Skin of body (tissue), 2 donors: Measurements from ENCODE around the gene MICB. TPM values are rescaled to one million over a fixed set of nuclear protein-coding genes. Genes with fewer than 3 reads are reported as not detected.
"Not testable (repeated sequence)": the region's sequence is repeated elsewhere in the genome, so short reads cannot be mapped to it uniquely, and the experiment has no call there.

Experiments used
- DNase-seq: peaks from one replicate; lab custom pipeline; 2025; lab: John Stamatoyannopoulos, UW
- total RNA-seq: library from RNA; depleted of rRNA; stranded (reverse); fragments of >200 nt; gene quantifications from one replicate; pipeline ENCODE4 v1.2.3, GENCODE V29; 2014

Gene MICB
- total RNA-seq, 1 donor from 2014 or later = 1.2 TPM

DNA sequence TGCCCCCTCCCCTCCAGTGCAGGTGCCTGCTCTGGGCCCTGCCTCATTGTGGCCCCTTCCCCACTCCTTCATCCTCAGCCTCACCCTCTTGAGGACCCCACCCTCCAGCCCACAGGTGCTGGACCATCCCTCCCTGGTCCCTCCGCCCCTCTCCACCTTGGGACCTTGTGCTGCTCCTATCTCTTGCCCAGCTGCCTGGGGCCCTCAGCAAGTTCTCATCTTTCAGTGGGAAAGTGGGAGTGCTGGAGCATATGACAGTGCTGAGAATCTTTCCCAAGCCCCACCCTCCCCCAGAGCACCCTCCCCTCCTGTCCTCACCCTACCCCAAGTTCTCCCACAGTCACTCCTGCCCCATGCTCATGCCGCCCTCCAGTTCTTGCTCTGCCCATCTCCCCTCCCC, 1.7 kb downstream of the MICB start:
- not testable (repeated sequence) for DNase-seq

DNA sequence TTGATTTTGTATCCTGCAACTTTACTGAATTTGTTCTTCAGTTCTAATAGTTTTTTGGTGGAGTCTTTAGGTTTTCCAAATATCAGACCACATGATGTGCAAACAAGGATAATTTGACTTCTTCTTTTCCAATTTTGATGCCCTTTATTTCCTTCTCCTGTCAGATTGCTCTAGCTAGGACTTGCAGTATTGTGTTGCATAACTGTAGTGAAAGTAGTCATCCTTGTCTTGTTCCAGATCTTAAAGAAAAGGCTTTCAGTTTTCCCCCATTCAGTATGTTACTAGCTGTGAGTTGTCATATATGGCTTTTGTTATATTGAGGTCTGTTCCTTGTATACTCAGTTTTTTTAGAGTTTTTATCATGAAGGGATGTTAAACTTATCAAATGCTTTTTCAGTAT, 4.6 kb downstream of the MICB start:
- no peak for DNase-seq

DNA sequence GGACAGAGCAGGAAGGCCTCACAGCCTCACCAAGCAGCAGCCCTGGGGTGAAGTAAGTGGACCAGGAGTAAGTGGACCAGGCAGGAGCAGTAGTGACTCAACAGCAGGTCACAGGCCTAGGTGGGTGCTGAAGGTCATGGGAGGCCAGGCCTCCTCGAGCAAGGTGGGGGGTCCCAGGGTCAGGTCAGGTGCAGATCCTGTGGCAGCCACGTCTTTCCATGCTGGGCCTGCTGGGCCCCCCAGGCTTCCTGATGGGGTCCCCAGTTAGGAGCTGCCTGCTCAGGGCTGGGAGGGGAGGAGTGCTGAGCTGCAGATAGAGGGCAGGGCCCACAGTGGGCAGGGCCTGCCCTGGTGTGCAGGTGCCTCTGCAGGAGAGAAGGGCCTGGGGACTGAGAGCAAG, 11.1 kb downstream of the MICB start:
- not testable (repeated sequence) for DNase-seq

DNA sequence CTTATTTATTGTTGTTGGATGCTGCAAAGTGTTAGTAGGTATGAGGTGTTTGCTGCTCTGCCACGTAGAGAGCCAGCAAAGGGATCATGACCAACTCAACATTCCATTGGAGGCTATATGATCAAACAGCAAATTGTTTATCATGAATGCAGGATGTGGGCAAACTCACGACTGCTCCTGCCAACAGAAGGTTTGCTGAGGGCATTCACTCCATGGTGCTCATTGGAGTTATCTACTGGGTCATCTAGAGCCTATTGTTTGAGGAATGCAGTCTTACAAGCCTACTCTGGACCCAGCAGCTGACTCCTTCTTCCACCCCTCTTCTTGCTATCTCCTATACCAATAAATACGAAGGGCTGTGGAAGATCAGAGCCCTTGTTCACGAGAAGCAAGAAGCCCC, 12.1 kb downstream of the MICB start:
- no peak for DNase-seq

DNA sequence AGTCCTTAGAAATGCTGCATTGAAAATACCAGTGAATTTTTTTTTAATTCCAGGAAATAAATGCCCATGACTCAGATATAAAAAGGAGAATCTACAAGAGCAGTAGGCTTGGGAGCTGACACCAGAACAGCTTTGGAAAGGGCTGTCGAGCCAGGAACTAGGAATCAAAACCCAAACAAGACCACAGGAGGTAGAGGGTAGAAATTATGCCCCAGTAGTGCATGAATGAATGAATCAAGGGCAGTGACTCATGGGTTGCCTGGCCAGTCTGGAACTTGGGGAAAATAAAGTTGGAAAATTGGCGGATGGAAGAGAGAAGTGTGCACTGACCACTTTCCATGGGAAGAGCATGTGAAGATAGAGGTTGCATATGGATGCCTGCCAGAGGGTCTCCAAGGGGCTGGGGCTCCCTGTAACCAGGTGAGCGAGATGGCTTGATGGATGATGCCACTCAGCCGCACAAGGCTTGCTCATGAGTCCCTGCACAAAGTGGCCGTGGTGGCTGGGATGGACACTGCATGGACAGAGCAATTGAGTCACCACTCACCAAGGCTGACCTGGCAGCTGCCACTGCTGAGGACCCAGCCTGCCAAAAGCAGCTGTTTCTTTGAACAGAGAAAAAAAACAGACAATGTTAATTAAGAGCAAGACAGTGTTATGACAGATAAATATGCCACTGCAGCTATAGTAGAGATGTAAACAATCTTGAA, 15.7 kb downstream of the MICB start:
- no peak for DNase-seq

DNA sequence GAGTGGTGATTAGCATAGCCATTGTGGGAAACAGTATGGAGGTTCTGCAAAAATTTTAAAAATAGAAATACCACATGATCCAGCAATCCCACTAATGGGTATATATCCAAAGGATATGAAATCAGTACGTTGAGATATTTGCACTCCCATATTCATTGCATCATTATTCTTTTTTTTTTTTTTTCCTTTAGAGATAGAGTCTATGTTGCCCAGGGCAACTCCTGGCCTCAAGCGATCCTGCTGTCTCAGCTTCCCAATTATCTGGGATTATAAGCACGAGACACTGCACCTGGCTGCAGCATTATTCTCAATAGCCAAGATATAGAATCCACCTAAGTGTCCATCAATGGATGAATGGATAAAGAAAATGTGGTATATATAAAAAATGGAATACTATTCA, 23.9 kb downstream of the MICB start:
- no peak for DNase-seq

DNA sequence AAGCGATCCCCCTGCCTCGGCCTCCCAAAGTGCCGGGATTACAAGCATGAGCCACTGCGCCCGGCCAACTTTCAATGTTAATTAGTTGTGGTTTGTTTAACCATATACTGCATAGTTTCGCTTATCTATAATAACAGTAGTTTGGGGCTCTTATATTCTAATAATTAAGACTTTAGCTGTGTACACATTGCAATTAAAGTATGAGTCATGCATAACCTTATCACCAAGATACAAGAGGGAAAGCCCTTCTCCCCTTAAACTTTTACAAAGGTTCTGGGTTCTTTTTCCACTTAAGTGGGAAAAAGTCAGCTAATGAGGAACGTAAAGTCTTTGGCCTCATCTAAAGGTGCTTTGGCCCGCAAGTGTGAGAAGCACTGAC, 27.6 kb downstream of the MICB start:
- no peak for DNase-seq

DNA sequence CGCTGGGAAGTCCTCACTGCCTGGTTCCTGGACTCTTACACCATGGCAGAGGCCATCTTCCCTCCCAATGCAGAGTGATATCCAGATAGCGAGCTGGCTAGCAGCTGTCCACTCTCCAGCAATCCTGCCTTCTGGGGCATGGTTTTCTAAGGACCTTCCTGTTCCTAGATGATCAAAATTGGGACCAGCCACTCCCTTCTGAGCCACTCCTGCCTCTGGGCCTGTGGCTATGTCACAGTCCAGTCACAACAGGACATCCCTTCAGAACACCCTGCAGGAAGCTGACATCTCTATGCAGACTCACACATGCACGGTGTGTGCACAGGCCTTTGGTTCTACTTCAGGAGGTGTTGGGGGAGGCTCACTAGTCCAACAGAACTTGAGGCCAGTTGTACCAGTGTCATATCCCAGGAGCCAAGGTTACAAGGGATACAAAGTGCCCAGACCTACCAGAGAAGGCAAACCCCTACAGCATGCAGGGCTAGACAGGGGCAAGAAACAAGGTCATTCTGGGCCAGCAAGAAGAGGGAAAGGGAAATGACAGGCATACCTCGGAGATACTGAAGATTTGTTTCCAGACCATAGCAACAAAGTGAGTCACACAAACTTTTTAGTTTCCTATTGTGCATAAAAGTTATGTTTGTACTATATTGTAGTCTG, 28.1 kb downstream of the MICB start:
- DNase-seq = no peak

DNA sequence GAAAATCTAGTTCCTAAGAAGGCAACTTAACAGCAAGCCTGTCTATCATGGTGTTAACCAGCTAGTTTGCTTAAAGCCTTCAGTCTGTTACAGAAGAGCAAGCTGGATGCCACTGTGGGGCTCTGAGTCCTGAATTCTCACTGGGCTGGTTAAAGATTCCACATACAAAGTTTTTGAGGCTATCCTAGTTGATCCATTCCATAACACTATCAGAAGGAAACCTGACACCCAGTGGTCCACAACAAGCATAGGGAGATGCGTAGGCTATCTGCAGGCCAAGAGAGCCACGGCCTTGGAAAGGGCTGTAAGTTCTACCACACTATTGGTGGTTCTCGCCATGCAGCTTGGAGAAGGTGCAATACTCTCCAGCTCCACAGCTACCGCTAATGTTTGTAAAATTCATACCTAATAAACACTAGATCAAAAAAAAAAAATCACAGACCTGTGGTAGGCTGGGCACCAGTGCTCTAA, 30.4 kb downstream of the MICB start:
- DNase-seq = no peak

DNA sequence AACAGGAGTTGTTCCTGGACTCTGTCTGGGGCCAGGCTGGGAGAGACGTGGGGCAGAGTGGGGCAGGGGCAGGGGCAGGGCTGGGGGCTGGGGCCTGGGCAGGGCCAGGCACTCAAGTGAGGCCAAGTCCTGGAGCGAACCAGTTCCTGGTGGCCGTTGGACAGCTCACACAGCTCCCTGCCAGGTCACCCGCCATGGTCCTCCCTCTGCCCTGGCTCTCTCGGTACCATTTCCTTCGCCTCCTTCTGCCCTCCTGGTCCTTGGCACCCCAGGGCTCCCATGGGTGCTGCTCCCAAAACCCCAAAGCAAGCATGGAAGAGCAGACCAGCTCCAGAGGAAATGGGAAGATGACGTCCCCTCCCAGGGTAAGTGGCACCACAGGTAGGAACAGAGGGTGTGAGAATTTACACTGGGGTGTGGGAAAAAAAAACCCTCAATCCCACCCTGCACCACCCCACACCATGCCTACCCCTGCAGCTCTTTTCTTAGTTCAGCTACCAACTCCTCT, 30.9 kb downstream of the MICB start, which contains the start of gene MCCD1:
Gene MCCD1 (plus strand): TSS at position 142 of the 508 bp plus-strand sequence. CDS start 53 bp downstream, at position 195.
- no peak for DNase-seq

DNA sequence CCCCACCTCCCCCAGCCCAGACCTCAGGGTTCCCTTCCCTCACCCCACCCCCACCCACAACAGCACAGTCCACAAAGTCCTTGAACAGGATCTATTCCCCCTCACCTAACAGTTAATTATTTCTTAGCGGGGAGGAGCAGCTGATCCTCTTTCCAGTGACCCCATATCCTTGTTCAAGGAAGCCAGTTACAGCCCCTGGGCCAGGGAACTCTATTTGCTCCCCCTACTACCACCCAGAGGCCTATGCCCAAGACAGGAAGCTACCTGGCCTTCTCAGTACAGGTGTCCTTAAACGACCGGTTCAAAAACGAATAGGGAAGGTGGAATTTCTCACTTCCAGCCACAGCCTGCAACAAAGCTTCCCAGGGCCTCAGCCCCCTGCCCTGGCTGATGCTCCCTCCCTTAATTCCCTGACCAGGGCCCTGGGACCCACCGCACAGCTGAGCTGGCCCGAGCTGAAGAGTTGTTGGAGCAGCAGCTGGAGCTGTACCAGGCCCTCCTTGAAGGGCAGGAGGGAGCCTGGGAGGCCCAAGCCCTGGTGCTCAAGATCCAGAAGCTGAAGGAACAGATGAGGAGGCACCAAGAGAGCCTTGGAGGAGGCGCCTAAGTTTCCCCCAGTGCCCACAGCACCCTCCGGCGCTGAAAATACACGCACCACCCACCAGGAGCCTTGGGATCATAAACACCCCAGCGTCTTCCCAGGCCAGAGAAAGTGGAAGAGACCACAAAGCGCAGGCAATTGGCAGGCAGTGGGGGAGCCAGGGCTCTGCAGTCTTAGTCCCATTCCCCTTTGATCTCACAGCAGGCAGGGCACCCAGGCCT, 31.6 kb downstream of the MICB start:
- no peak for DNase-seq

DNA sequence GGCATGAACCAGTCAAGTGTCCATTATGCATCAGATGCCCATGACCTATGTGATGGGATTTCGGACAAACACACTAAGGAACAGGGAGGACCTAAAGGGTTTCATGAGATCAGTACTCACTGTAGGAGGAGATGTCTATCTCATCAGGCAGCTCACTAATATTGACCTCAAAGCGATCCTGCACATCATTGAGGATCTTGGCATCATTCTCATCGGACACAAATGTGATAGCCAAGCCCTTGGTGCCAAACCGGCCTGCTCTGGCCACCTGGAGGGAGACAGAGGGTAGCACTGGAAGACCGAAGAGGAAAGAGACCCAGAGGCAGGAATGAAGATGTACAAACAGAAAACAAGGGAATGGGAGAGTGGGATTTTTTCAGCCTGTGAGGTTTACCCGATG, 32.7 kb downstream of the MICB start:
- no peak for DNase-seq

DNA sequence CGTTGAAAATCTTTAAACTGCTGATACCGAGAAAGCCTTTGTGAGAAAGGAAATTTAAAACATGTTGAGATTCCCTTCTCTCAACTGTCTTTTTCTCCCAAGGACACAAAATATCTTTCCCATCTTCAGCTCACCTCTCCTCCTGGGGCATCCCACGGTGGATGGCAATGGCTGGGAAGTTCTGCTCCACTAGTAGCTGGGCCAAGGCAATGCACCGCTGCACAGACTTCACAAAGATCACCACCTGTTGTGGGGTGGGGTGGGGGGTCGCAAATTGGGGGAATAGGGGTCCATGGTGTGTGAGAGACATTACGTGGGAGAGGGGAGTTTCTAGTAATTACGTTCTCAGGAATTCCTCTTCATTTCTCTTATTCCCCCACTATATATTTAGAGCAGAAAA, 33.2 kb downstream of the MICB start:
- no peak for DNase-seq

DNA sequence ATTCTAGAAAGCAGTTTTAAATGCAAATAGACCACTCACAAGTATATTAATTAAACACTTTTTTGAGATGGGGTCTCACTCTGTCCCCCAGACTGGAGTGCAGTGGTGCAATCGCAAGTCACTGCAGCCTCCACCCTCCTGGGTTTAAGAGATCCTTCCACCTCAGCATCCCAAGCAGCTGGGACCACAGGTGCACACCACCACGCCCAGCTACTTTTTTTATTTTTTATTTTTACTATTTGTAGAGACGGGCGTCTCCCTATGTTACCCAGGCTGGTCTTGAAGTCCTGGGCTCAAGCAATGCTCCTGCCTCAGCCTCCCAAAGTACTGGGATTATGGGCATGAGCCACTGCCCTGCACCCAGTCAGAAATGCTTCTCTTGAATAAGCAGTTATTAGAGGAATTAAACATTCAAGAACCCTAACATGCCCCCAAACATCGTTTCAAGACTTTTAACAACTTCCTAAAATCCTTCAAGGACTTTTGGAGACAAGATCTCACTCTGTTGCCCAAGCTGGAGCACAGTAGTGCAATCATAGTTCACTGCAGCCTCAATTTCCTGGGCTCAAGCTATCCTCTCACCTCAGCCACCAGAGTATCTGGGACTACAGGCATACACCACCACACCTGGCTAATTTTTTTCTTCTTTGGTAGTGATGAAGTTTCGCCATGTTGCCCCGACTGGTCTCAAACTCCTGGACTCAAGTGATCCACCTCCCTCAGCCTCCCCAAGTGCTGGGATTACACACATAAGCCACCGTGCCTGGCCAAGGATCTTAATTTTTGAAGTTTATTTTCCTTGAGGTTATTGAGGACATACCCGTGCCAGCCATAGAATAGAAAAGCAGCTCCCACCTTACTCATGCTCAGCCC, 34.1 kb downstream of the MICB start:
- no peak for DNase-seq

DNA sequence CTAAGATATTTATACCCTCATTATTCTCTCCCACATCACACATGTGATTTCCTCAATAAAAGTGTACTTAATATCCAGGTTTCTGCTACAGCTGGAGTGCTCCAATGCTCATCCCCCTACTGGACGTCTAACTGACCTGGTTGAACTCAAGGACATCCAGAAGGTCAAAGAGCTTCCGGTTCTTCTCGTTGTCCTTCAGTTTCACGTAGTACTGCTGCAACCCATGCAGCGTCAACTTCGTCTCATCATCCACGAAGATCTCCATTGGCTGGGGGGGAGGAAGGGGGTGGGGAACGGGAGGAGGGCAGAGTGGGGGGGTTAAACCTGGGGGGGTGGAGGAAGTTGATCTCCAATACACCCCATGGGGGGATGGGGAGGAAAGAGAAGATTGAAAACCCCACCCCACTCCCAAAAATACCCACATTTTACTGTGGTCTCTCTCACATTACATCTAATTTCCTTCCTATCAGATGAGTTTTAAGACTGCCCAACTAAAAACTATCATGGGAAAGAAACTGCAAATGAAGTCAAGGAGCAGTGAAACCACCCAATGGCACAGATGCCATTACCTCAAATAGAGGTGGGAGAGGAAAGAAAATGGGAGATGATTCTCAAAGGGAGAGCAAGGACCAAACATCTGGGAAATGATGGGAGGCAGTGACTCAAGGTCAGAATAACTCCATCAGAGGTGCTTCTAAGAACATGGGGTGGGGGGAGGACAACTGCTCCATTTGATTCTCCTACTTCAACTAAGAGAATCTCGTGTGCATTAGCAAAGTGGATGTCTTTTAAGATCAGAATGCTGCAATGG, 34.9 kb downstream of the MICB start:
- no peak for DNase-seq

DNA sequence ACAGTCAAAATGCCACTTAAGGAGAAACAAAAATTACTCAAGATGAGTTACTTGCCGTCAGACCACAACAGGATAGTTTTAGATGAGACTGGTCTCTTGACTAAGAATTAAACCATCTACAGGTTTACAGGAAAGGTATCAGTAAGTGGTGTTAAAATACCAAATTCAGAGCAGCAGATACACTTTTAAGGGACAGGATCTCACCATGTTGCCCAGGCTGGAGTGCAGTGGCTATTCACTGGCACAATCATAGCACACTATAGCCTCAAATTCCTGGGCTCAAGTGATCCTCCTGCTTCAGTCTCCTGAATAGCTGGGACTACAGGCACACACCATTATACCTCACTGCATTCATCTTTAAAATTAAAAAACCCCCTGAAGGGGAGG, 35.5 kb downstream of the MICB start:
- DNase-seq = no peak

DNA sequence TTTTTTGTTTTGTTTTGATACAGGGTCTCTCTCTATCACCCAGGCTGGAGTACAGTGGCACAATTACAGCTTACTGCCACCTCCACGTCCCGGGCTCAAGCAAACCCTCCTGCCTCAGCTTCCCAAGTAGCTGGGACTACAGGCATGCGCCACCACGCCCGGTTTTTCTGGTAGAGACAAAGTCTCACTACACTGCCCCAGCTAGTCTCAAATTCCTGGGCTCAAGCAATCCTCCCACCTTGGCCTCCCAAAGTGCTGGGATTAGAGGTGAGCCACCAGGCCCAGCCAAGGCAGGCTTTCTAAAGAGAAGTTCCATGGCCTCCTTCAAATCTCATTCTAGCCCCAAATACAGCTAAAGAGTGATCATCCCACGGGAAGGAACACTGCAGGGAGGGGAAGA, 36.1 kb downstream of the MICB start:
- DNase-seq = no peak

DNA sequence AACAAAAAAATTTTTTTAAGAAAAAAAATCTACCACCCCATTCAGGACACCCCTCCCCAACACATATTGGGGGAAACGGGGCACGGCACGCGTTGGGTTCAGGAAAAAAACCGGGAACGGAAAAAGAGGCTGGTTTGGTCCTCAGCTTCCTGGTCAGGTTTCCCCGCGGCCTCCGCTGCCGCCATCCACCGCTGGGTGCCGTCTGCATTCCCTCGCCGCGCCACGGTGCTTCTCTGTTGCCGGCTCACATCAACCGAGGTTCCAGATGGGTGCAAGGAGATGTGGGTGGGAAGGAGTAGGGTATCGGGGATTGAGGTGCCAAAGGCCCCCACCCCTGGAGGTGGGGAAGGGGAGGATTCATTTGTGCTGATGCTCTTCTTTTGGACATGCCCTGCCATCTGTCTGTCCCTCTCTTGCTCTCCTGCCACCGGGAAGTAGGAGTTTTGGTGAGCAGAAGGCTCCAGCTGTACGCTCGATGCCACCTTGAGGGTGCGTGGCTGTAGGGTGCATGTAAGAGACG, 36.6 kb downstream of the MICB start:
- DNase-seq = no peak

DNA sequence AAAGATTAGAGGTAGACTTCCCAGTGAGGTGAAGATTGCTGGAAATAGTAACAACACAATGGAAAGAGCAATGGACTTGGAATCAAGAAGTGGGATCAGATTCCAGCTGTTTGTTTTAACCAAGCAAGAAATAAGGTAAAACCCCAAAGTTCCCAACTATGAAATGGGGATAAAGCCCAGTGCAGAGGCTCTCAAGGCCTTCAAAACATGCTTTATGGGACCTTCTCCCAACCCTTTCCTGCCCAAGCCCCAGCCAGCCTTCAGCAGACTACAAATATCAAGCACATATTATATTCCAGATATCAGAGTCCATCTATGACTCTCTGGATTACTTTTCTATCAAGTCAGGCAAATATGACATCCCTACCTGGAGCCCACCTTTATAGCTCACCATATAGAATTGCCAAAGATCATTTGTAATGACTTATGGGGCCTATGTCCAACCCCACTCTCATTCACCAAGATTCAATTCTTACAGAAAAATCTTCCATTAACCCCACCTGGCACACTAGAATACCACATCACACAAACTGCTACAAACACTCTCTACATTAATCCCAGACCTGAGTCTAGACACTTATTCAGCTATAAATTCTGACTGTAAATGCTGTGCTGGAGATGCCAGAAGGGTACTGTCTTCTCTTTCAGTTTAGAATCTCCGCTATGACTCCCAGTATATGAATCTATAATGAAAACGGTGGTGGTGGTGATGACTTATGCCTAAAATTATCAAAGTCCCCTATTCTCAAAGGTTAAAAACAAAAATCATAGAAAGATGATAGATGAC, 37.8 kb downstream of the MICB start:
- DNase-seq = no peak
